ENCODE results near the gene INHA.

DNA sequence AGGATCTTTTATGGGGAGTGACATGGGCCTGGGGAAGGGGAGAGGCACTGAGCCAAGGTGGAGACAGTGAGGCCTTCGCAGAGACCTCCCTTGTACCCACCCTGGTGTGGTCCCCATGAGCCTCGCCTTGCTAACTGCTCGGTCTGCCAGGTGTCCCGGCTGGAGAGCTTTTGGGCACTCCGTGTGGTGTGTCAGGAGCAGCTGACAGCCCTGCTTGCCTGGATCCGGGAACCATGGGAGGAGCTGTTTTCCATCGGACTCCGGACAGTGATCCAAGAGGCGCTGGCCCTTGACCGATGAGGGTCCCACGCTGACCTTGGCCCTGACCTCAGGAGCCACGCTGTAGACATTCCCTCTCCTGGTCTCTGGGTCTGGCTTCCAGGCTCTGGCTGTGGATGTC is 43.8 kb downstream of the INHA start:
- TF ChIP-seq, protein P1, sequence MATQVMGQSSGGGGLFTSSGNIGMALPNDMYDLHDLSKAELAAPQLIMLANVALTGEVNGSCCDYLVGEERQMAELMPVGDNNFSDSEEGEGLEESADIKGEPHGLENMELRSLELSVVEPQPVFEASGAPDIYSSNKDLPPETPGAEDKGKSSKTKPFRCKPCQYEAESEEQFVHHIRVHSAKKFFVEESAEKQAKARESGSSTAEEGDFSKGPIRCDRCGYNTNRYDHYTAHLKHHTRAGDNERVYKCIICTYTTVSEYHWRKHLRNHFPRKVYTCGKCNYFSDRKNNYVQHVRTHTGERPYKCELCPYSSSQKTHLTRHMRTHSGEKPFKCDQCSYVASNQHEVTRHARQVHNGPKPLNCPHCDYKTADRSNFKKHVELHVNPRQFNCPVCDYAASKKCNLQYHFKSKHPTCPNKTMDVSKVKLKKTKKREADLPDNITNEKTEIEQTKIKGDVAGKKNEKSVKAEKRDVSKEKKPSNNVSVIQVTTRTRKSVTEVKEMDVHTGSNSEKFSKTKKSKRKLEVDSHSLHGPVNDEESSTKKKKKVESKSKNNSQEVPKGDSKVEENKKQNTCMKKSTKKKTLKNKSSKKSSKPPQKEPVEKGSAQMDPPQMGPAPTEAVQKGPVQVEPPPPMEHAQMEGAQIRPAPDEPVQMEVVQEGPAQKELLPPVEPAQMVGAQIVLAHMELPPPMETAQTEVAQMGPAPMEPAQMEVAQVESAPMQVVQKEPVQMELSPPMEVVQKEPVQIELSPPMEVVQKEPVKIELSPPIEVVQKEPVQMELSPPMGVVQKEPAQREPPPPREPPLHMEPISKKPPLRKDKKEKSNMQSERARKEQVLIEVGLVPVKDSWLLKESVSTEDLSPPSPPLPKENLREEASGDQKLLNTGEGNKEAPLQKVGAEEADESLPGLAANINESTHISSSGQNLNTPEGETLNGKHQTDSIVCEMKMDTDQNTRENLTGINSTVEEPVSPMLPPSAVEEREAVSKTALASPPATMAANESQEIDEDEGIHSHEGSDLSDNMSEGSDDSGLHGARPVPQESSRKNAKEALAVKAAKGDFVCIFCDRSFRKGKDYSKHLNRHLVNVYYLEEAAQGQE (IDR thresholded peaks at IDR 0.05), result no peak
- TF ChIP-seq, protein P2, sequence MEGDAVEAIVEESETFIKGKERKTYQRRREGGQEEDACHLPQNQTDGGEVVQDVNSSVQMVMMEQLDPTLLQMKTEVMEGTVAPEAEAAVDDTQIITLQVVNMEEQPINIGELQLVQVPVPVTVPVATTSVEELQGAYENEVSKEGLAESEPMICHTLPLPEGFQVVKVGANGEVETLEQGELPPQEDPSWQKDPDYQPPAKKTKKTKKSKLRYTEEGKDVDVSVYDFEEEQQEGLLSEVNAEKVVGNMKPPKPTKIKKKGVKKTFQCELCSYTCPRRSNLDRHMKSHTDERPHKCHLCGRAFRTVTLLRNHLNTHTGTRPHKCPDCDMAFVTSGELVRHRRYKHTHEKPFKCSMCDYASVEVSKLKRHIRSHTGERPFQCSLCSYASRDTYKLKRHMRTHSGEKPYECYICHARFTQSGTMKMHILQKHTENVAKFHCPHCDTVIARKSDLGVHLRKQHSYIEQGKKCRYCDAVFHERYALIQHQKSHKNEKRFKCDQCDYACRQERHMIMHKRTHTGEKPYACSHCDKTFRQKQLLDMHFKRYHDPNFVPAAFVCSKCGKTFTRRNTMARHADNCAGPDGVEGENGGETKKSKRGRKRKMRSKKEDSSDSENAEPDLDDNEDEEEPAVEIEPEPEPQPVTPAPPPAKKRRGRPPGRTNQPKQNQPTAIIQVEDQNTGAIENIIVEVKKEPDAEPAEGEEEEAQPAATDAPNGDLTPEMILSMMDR (IDR thresholded peaks at IDR 0.05; ENCODE audit: low read depth, low read length, missing input control), result no peak
- no peak for TF ChIP-seq HNF4A (conservative IDR thresholded peaks at IDR 0.05)
- no peak for TF ChIP-seq SP1 (IDR thresholded peaks at IDR 0.05)
- TF ChIP-seq, protein P3, sequence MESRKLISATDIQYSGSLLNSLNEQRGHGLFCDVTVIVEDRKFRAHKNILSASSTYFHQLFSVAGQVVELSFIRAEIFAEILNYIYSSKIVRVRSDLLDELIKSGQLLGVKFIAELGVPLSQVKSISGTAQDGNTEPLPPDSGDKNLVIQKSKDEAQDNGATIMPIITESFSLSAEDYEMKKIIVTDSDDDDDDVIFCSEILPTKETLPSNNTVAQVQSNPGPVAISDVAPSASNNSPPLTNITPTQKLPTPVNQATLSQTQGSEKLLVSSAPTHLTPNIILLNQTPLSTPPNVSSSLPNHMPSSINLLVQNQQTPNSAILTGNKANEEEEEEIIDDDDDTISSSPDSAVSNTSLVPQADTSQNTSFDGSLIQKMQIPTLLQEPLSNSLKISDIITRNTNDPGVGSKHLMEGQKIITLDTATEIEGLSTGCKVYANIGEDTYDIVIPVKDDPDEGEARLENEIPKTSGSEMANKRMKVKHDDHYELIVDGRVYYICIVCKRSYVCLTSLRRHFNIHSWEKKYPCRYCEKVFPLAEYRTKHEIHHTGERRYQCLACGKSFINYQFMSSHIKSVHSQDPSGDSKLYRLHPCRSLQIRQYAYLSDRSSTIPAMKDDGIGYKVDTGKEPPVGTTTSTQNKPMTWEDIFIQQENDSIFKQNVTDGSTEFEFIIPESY (IDR thresholded peaks at IDR 0.05), result no peak
- no peak for TF ChIP-seq EGR1 (IDR thresholded peaks at IDR 0.05; ENCODE audit: low read depth in 2 of 2)
- no peak for TF ChIP-seq YY1 (IDR thresholded peaks at IDR 0.05)
